HG03460 (cell line): ENCODE results near the gene SEC24C.
"Not testable (repeated sequence)": the region's sequence is repeated elsewhere in the genome, so short reads cannot be mapped to it uniquely, and the experiment has no call there.

Experiments used
- ATAC-seq: cut with Tn5 transposase; IDR thresholded peaks from one replicate; pipeline ENCODE4 v1.9.1; 2021; ENCODE audit not compliant: unreplicated experiment

Gene SEC24C

DNA sequence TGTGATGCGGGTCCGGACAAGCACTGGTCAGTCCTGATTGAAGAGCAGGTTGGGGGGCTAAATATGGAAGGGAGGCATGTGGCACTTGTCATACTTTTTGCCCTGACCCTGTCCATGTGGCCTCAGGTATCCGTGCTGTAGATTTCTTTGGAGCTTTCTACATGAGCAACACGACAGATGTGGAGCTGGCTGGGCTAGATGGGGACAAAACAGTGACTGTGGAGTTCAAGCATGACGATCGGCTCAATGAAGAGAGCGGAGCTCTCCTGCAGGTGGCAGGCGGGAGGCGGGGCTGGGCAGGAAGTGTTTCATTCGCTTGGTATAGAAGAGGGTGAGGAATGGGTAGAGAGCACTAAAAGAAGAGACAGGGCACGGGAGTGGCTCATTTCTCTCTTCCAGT lies 24.7 kb downstream of the SEC24C start:
- no peak for ATAC-seq

DNA sequence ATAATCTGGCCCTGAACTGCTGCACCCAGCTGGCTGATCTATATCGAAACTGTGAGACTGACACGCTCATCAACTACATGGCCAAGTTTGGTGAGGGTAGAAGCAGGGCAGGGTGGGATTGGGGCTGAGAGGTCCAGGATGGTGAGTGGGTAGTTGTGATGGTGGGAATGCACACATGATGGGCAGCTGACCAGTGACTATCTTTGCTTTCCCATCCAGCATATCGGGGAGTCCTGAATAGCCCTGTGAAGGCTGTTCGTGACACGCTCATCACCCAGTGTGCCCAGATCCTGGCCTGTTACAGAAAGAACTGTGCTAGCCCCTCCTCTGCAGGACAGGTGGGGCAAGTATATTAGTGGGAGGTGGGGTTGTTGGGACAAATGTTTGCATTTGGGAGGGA lies 25.2 kb downstream of the SEC24C start:
- no peak for ATAC-seq

- ATAC-seq, result peak; percentile 37
Measured at GRCh38 chr10:73771722-73772280, 27.6 kb downstream of the SEC24C start.

DNA sequence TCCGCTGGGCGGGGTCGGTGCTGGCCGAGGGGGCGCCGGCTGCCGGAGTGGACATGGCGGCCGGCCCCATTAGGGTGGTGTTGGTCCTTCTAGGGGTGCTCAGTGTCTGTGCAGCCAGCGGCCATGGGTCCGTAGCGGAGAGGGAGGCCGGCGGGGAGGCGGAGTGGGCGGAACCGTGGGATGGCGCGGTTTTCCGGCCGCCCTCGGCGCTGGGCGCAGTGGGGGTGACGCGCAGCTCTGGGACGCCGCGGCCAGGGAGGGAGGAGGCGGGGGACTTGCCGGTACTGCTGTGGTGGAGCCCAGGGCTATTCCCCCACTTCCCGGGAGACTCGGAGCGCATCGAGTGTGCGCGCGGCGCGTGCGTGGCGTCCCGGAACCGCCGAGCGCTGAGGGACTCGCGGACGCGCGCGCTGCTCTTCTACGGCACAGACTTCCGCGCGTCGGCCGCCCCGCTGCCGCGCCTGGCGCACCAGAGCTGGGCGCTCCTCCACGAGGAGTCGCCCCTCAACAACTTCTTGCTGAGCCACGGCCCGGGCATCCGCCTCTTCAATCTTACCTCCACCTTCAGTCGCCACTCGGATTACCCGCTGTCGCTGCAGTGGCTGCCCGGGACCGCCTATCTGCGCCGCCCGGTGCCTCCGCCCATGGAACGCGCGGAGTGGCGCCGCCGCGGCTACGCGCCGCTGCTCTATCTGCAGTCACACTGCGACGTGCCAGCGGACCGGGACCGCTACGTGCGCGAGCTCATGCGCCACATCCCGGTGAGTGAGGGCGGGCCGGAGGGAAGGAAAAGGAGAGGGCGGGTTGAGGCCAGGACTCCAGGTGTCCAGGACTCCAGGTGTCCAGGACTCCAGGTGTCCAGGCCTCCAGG lies 28.3 kb downstream of the SEC24C start:
- ATAC-seq, result peak; percentile 60

GRCh38 chr10:73773152-73773879 lies 29.1 kb downstream of the SEC24C start:
- peak; percentile 1 for ATAC-seq

GRCh38 chr10:73774637-73775036 lies 30.5 kb downstream of the SEC24C start:
- ATAC-seq, result no peak

- no peak for ATAC-seq
Measured at GRCh38 chr10:73779018-73779417, 34.8 kb downstream of the SEC24C start.

- no peak for ATAC-seq
Measured at GRCh38 chr10:73779539-73780197, 35.5 kb downstream of the SEC24C start.

- ATAC-seq, result no peak
Measured at GRCh38 chr10:73780301-73780700, 36.1 kb downstream of the SEC24C start.

DNA sequence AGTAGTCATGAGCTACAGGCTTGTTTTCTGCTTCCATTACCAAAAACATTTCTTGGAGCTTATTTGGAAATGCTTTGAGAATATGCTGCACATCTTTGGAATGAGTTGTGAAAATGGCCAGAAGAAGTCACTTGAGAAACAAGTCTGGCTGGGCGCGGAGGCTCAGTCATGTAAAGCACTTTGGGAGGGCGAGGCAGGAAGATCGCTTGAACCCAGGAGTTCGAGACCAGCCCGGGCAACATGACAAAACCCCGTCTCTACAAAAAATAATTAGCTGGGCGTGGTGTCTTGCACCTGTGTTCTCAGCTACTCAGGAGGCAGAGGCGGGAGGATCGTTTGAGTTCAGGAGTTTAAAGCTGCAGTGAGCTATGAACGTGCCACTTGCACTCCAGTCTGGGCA lies 36.8 kb downstream of the SEC24C start:
- ATAC-seq, result no peak

GRCh38 chr10:73781548-73781878 lies 37.3 kb downstream of the SEC24C start:
- no peak for ATAC-seq

DNA sequence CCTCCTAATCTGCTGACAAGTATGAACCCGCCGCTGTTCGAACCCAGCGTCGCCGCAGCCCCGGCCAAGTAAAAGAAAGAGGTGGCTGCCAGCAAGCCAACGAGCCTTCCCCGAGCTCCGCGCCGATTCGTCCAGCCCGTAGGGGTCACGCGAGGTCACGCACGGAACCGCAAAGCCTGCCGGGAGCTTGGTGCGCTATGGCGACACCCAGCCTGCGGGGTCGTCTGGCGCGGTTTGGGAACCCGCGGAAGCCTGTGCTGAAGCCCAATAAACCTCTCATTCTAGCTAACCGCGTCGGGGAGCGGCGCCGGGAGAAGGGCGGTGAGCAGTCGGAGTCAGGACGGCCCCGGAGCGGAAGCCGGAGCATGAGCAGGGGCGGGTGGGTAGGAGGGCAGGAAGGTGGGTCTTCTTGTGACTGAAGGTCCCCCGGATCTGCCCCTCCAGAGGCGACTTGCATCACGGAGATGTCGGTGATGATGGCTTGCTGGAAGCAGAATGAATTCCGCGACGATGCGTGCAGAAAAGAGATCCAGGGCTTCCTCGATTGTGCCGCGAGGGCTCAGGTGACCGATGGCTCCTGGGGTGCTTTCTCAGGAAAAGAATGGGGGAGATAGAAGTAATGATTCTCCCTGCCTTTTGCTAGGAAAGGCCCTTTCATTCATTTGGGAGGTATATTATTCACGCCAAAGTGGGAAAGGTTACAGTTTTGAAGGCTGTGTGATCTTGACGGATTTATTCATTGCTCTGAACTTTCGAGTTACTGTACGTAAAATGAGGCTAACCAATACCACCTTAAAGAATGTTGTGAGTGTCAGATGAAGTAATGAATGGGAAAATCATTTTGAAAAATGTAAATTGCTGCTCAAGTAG lies 37.9 kb downstream of the SEC24C start, which contains the start of gene CHCHD1:
TSS of gene CHCHD1 (plus strand) at position 170 of the 870 bp plus-strand sequence. CDS start at position 198, 28 bp downstream.
- ATAC-seq, result peak; percentile 41

DNA sequence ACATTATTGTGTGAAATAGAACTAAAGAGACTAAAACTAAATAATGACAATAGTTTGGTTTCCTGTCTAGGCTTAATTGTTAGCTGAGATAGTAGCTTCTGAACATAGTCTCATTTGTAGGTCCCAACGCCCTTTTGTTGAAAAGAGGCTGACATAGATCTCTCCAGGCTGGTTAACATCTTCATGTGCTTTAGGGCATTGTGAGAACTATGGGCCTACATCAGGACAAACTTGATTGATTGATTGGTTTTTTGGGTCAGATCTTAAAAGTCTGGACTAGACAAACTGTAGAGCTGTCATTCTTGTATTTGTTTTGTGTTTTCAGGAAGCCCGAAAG lies 38.5 kb downstream of the SEC24C start:
- ATAC-seq, result no peak

- ATAC-seq, result peak; percentile 66
Measured at GRCh38 chr10:73785211-73785720, 41.1 kb downstream of the SEC24C start, which contains the start of gene ZSWIM8. ZSWIM8 (plus strand) TSS chr10:73785606; CDS start chr10:73785879, 273 bp downstream.

- ATAC-seq, result peak; percentile 22
Measured at GRCh38 chr10:73785721-73786511, 41.7 kb downstream of the SEC24C start.

- no peak for ATAC-seq
Measured at GRCh38 chr10:73786512-73786885, 42.3 kb downstream of the SEC24C start.

GRCh38 chr10:73787031-73787800 lies 43.0 kb downstream of the SEC24C start:
- not testable (repeated sequence) for ATAC-seq

DNA sequence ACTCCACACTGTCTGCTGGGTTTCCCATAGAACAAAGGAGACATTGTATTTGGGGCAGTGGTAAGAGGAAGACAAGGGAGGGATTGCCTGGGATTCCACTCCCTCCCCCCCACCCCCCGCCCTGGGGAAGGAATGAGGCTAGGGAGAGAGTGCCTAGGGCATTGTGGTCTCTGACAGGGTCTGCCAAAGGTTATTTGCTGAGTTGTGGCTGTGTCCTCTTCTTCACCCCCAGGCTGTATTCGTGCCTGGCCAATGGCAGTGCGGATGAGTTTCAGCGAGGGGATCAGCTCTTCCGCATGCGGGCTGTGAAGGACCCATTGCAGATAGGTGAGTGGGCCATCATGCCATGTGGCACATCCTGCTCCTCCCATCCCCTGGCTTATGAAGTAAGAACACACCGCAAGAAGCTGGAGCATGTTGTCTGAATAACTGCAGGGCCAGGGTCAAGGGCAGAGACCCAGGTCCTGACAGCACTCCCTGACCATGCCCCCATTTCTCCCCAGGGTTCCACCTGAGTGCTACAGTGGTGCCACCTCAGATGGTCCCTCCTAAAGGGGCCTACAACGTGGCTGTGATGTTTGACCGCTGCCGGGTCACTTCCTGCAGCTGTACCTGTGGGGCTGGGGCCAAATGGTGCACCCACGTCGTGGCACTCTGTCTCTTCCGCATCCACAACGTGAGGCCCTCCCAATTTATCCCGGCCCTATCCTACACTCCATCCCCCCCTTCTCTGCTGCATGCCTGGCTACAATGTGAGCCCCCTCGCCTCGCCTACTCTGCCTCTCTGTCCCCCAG lies 44.9 kb downstream of the SEC24C start:
- ATAC-seq, result no peak
